GM12874 (cell line): Measurements from ENCODE around the gene NCMAP.

Experiments used
- CTCF ChIP-seq: IDR thresholded peaks from 2 replicates; pipeline ENCODE4 v1.5.1; 2011; ENCODE audit warnings: low read depth, mild to moderate bottlenecking, control low read depth, low read length, moderate library complexity; ENCODE audit not compliant: insufficient read depth

The NCMAP gene

GRCh38 chr1:24540051-24540905 is 15.6 kb upstream of the NCMAP start:
- TF ChIP-seq CTCF: no peak

- no peak for TF ChIP-seq CTCF
These were observed 14.8 kb upstream of the NCMAP start for GRCh38 chr1:24540906-24541710.

- TF ChIP-seq CTCF: peak; percentile 55
These were observed 14.1 kb upstream of the NCMAP start for GRCh38 chr1:24541711-24542346.

GRCh38 chr1:24544239-24544638 is 11.6 kb upstream of the NCMAP start:
- no peak for TF ChIP-seq CTCF

- TF ChIP-seq CTCF: no peak
These were observed 10.2 kb upstream of the NCMAP start for GRCh38 chr1:24545662-24546061.

GRCh38 chr1:24547195-24547594 is 8.7 kb upstream of the NCMAP start:
- no peak for TF ChIP-seq CTCF

GRCh38 chr1:24548070-24548469 is 7.8 kb upstream of the NCMAP start:
- TF ChIP-seq CTCF: no peak
